PFSK-1 (cell line): Measurements from ENCODE around the gene TBC1D7.

Experiments used
- FOXP2 ChIP-seq: optimal IDR thresholded peaks from 2 replicates; pipeline ENCODE3; 2011; ENCODE audit warnings: borderline replicate concordance, control low read depth, inconsistent platforms; ENCODE audit not compliant: insufficient read depth; ENCODE audit errors: extremely low read length, extremely low read depth
- POLR2AphosphoS5 ChIP-seq: IDR thresholded peaks from 2 replicates; pipeline ENCODE4 v1.6.1; 2012; ENCODE audit warnings: low read depth, mild to moderate bottlenecking, control low read depth, low read length, moderate library complexity
- SIN3A ChIP-seq: IDR thresholded peaks from 2 replicates; pipeline ENCODE4 v1.6.1; 2012; ENCODE audit warnings: mild to moderate bottlenecking, low read length, moderate library complexity, borderline replicate concordance; ENCODE audit not compliant: insufficient read depth
- TAF1 ChIP-seq: IDR thresholded peaks from 2 replicates; pipeline ENCODE4 v1.6.1; 2012; ENCODE audit warnings: low read length, control low read depth, borderline replicate concordance; ENCODE audit not compliant: insufficient read depth
- TF ChIP-seq, protein P1 (sequence below), 2 experiments: IDR thresholded peaks; 2 replicates each; pipeline versions ENCODE4 v1.6.1 to v1.8.0; 2011 to 2012; ENCODE audit warnings: low read depth in 2 of 2, low read length in 2 of 2, control low read depth in 1 of 2, inconsistent platforms in 1 of 2, mild to moderate bottlenecking in 1 of 2, moderate library complexity in 1 of 2; ENCODE audit not compliant: insufficient read depth in 1 of 2

TBC1D7 gene

GRCh38 chr6:13273931-13274706, 54.2 kb downstream of the TBC1D7 start:
- TF ChIP-seq TAF1 (no peak), POLR2AphosphoS5 (no peak), FOXP2 (no peak), SIN3A (no peak)
- TF ChIP-seq, protein P1, sequence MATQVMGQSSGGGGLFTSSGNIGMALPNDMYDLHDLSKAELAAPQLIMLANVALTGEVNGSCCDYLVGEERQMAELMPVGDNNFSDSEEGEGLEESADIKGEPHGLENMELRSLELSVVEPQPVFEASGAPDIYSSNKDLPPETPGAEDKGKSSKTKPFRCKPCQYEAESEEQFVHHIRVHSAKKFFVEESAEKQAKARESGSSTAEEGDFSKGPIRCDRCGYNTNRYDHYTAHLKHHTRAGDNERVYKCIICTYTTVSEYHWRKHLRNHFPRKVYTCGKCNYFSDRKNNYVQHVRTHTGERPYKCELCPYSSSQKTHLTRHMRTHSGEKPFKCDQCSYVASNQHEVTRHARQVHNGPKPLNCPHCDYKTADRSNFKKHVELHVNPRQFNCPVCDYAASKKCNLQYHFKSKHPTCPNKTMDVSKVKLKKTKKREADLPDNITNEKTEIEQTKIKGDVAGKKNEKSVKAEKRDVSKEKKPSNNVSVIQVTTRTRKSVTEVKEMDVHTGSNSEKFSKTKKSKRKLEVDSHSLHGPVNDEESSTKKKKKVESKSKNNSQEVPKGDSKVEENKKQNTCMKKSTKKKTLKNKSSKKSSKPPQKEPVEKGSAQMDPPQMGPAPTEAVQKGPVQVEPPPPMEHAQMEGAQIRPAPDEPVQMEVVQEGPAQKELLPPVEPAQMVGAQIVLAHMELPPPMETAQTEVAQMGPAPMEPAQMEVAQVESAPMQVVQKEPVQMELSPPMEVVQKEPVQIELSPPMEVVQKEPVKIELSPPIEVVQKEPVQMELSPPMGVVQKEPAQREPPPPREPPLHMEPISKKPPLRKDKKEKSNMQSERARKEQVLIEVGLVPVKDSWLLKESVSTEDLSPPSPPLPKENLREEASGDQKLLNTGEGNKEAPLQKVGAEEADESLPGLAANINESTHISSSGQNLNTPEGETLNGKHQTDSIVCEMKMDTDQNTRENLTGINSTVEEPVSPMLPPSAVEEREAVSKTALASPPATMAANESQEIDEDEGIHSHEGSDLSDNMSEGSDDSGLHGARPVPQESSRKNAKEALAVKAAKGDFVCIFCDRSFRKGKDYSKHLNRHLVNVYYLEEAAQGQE (IDR thresholded peaks at IDR 0.05; ENCODE audit: insufficient read depth in 1 of 2, low read depth in 2 of 2, low read length in 2 of 2) = no peak

- no peak for TF ChIP-seq POLR2AphosphoS5
- TF ChIP-seq TAF1 = no peak
- TF ChIP-seq FOXP2 = no peak
- no peak for TF ChIP-seq SIN3A
- TF ChIP-seq, protein P1 (IDR thresholded peaks at IDR 0.05; ENCODE audit: insufficient read depth in 1 of 2, low read depth in 2 of 2, low read length in 2 of 2) = no peak
These were observed 55.0 kb downstream of the TBC1D7 start for GRCh38 chr6:13273202-13273930.

GRCh38 chr6:13272131-13273046, 55.9 kb downstream of the TBC1D7 start:
- TF ChIP-seq SIN3A (no peak), FOXP2 (no peak)
- TF ChIP-seq, protein P1 (IDR thresholded peaks at IDR 0.05; ENCODE audit: insufficient read depth in 1 of 2, low read depth in 2 of 2, low read length in 2 of 2) = no peak

GRCh38 chr6:13268913-13269518, 59.3 kb downstream of the TBC1D7 start:
- TF ChIP-seq TAF1 (no peak), FOXP2 (no peak), POLR2AphosphoS5 (no peak), SIN3A (no peak)
- TF ChIP-seq, protein P1 (IDR thresholded peaks at IDR 0.05; ENCODE audit: insufficient read depth in 1 of 2, low read depth in 2 of 2, low read length in 2 of 2) = no peak
